Activated CD8-positive, alpha-beta memory T cell treated with anti-CD3 and anti-CD28 coated beads, Interleukin-2, amount 50 U/mL, for 1 hour (primary cell): ENCODE data around the gene RNF181.
A peak's percentile ranks its signal among the peaks of the same experiment; 100 is the strongest.
"Not testable (repeated sequence)": the region's sequence is repeated elsewhere in the genome, so short reads cannot be mapped to it uniquely, and the experiment has no call there.

Experiments
- DNase-seq: peaks from one replicate; pipeline ENCODE4 v3.0.0-alpha.2; 2020; ENCODE audit errors: extremely low read depth

The RNF181 gene, protein sequence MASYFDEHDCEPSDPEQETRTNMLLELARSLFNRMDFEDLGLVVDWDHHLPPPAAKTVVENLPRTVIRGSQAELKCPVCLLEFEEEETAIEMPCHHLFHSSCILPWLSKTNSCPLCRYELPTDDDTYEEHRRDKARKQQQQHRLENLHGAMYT

DNA sequence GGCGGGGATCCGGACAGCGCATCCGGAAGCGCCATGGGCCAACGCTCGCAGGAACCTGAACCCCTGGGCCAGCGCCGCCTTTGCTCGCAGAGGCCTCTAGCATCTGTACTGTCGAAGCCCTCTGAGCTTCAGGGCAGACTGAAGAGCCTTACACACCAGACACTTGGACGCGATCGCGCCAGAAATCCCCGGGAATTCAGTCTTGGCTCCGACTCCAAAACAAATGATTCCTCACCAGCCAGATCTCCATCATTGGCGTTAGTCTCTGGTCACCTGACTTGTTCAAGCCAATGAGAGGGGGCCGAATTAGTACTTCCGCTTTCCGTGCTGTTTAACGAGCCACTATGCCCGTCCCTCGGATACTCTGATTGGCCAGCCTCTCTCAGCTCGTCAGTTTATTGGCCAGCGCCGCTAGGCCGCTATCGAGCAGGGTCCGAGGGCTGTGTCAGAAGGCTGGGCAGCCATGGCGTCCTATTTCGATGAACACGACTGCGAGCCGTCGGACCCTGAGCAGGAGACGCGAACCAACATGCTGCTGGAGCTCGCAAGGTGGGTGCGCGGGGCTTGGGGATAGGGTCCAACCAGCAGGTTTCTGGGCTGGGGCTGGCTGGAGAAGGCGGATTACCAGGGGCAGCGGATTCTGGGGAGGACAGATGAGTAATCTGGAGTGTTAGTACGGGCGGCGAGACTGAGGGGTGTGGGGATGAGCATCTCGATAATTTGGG, at the start of gene RNF181:
RNF181 (plus strand) TSS at position 445 of the 725 bp plus-strand sequence; CDS start at position 464, 19 bp downstream.
- peak; percentile 86 for DNase-seq

GRCh38 chr2:85545780-85546240, 49.7 kb upstream of the RNF181 start:
- DNase-seq, result no peak

DNA sequence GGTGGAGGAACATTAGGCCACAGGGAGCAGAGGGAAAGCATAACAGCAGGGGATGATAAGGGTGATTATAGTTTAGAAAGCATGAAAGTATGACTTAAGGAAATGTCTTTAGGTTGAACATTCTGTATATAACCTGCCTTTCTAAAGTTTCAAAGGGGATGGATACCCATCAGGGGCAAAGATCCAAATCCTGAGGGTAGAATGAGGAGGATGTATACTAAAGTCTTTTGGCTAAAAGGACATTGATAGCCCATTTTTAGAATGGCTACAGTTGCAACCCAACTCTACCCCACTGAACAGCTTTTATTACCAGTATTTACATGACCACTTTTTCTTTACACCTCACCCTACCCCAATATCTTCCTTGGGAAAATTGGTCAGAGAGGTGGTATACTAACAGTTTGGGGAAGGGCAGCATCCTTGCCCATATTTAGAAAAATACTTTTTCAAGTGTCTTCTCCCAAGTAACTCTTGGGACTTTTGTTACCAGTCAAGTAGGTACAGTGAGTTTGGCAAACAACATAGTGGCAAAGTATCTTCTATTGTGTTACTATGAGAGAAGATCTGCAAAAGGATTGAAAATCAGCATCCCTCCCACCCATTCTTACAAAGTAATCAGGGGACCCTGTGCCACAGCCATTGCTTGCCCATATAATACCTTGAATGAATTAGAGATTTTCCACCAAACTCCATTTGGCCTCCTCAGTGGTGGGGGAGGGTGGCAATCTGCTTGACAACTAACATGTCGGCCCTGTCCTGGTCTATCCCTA, 48.3 kb upstream of the RNF181 start:
- DNase-seq, result no peak

DNA sequence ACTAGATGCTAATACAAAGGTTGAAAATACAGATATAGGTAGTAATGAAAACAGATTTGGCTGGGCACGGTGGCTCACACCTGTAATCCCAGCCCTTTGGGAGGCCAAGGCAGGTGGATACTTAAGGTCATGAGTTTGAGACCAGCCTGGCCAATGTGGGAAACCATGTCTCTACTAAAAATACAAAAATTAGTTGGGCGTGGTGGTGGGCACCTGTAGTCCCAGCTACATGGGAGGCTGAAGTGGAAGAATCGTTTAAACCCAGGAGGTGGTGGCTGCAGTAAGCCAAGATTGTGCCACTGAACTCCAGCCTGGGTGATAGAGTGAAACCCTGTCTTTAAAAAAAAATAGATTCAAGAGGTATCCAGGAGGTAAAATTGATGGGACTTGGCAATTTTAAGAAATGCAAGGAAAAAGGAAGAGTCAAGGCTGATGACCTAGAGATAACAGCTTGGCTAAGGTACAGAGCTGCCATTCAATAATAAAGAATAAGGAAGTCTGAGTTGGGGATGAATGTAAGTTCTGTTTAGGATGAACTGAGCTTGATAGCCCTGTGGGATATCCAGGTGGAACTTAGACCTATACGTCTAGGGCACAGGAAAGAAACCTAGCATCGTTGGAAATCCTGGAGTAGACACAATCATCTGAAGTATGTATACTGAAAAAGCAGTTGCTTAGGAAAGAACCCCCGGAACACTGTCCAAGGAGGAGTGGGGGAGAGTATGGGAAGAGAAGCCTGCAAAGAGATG, 47.5 kb upstream of the RNF181 start:
- DNase-seq, result no peak

GRCh38 chr2:85548608-85548900, 47.0 kb upstream of the RNF181 start:
- no peak for DNase-seq

DNA sequence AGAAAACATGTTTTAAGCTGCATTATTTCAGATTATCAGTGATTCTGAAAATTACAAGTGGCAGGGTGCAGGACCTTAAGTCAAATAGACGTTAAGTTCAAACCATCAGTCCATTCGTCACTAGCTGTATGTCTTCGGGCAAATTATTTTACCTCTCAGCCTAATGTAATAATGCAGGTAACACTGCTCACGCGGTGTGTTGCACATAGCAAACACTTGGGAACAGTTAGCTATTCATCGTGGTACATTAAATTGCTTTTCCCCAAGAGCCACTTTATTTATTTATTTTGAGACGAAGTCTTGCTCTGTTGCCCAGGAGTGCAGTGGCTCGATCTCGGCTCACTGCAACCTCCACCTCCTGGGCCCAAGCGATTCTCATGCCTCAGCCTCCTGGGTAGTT, 46.5 kb upstream of the RNF181 start:
- DNase-seq, result no peak

GRCh38 chr2:85549826-85550225, 45.7 kb upstream of the RNF181 start:
- no peak for DNase-seq

GRCh38 chr2:85550486-85550885, 45.1 kb upstream of the RNF181 start:
- no peak for DNase-seq

DNA sequence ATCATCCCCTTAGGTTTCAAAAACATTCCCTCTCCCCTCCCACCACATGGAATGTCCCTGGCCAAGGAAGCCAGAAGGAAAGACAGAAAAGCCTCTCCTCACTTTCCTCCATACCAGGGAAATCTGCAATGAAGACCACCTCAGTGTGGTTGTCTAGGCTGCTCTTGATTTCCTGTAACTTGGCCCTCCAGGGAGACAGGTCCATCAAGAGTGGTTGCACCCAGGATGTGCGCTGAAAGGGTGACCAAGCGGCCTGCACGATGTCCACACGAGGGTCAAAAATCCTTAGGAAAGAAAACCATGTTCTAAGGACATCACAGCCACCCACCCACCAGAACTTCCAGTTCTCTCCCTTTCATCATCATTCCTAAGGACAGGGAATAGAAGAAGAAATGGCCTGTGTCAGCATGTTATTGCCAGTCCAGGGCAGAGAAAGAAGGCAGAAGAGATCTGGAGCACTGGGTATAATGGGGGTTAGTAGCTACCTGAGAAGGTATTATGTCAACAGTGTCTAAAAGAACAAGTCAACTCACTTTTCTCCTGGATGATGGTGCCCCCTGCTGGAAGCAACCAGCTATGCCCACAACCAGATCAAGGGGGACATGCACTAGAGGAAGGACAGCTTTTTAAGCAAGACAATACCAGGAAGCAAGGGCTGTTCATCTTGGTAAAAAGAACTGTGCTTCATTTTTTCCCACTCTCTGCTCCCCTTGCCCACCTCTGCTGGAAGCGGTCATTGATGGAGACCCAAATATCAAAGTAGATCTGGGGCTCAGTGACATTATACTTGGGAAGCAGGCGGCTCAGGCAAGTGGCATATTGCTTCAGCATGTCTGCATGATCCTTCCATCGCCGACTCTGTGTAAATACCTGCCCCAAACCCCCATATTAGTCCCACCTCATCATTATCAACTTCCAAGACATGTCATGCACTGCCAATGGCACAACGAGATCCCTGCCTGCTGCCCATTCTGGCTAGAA, 43.6 kb upstream of the RNF181 start:
- peak; percentile 77 for DNase-seq

- DNase-seq, result no peak
Observed at GRCh38 chr2:85553184-85553583, 42.4 kb upstream of the RNF181 start.

- no peak for DNase-seq
Observed at GRCh38 chr2:85554980-85555612, 40.4 kb upstream of the RNF181 start.

DNA sequence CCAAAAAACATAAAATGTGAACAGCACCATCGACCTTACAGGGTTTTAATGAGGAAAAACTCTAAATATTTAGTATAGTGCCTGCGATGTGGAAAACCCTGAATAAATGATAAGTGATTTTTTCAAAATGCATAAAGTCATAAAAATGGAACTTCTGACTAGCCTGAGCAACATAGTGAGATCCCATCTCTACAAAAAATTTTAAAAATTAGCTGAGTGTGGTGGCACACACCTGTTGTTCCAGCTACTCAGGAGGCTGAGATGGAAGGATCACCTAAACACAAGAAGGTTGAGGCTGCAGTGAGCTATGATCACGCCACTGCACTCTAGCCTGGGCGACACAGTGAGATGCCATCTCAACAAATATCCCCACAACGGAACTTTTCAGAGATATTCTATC, 38.4 kb upstream of the RNF181 start:
- no peak for DNase-seq

DNA sequence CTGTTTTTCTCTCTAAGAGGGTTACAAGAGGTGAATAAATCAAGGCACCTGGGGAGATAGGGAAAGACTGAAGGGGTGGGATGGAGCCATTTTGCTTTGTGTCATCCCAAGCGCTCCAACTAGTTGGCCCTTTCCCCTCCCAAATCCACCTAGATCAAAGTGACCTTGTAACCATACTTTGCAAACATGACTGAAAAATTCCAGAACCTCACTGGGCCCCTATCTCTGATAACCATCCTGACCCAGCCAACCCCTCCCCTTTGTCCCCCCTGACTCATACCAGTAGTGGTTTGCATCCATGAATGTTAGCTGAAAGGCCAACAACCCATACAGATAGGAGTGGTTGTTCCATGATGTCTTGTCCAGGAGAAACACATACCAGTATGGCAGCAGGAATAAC, 37.4 kb upstream of the RNF181 start:
- no peak for DNase-seq

DNA sequence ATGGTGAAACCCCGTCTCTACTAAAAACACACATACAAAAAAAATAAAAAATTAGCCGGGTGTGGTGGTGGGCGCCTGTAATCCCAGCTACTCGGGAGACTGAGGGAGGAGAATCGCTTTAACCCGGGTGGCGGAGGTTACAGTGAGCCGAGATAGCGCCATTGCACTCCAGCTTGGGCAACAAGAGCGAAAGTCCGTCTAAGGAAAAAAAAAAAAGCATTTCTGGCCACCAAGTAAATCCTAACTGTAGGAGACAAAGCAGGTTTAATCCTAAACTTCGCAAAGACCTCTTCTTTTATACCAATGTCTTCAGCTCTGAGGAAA, 35.2 kb upstream of the RNF181 start:
- DNase-seq, result not testable (repeated sequence)

DNA sequence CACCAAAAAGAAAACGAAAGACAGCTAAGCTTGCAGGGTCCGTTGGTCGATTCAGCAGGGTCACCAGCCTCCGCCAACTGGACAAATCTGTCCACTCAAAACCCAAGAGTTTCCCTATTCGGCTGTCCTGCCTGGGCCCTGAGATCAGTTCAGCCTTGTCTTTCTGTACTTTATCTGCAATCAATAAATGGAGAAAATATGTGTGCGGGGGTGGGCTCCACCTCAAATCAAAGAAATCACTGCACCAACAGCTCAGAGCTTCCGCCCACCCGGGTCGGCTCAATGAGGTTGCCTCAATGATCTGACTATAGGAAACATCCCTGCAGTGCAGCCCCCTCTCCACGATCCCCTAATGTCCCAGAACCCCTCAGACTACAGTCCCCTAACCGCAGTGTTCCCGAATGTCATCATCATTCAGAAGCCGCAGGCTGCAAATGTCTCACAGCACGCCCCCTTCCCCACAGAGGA, 34.7 kb upstream of the RNF181 start:
- DNase-seq, result no peak

DNA sequence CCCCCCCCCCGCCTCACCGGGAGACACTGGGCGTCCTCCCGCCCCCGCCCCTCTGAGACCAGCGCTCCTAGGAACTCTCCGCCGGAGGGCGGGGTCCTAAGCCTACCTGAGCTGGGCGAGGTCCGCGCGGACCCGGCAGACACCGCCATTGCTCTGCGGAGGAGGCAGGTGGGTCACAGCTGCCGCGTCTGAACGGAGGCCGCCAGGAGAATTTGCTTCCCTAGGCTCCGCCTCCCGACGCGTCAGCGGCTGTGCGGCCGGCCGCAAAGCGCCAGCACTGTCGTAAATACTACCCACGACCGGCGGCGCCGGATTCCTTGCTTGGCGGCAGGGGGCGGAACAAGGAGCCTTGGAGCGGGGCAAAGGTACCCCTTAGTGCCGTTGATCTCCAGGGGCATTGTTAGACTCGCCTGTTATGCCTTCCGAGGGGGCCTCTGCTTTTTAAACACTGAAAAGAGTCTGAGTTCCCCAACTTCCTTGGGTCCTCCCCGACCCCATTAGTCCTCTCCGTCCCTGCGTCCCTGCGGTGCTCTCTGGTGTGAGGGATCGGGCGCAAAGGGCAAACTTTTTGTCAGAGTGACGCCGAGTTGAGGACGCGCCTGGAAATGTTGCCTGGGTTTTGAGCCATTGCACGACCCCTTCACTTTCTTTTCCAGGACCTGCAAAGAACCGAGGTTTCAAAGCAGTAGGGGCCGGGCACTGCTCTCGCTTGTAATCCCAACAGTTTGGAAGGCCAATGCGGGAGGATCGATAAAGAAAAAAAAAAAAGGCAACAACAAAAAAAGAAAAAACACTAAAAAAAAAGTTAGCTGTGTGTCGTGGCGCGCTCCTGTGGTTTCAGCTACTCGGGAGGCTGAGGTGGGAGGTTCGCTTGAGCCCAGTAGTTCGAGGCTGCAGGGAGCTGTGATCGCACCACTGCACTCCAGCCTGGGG, 34.0 kb upstream of the RNF181 start, which contains the start of gene GGCX:
GGCX (minus strand) TSS at position 214 of the 933 bp plus-strand sequence; CDS start at position 149, 65 bp downstream.
- DNase-seq, result peak; percentile 84

DNA sequence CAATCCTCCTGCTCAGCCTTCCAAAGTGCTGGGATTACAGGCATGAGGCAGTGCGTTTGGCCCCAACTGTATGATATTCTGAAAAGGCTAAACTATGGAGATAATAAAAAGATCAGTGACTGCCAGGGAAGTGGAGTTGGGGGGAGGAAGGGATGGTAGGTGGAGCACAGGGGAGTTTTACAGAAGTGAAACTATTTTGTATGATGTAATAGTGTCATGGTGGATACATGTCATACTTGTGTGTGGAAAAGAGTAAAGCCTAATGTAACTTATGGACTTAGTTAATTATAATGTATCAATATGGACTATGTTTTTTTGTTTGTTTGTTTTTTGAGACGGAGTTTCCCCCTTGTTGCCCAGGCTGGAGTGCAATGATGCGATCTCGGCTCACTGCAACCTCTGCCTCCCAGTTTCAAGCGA, 31.4 kb upstream of the RNF181 start:
- DNase-seq, result no peak

GRCh38 chr2:85566265-85566664, 29.3 kb upstream of the RNF181 start:
- no peak for DNase-seq

GRCh38 chr2:85575739-85576138, 19.8 kb upstream of the RNF181 start:
- no peak for DNase-seq

DNA sequence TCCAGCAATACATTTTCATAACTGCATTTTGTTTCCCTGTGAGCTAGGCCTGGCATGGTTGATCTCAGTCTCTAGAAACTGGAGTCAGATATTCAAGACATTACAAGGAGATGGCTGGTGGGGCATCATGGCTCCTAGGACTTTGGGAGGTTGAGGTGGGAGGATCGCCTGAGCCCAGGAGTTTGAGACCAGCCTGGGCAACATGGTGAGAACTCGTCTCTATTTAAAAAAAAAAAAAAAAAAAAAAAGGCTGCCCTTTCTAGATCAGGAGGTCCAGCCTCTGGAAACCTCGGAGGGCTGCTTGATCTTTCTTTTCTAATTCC, 18.5 kb upstream of the RNF181 start:
- no peak for DNase-seq
